Cortex of kidney (tissue), 1 donor: ENCODE results near the gene SH3RF3.

Experiments used
- DNase-seq: peaks from one replicate; lab custom pipeline; 2025; lab: John Stamatoyannopoulos, UW

The SH3RF3 gene

GRCh38 chr2:109260886-109261700 is 132.1 kb downstream of the SH3RF3 start:
- DNase-seq = no peak

- DNase-seq = no peak
Observed at GRCh38 chr2:109261906-109262631, 133.1 kb downstream of the SH3RF3 start.

DNA sequence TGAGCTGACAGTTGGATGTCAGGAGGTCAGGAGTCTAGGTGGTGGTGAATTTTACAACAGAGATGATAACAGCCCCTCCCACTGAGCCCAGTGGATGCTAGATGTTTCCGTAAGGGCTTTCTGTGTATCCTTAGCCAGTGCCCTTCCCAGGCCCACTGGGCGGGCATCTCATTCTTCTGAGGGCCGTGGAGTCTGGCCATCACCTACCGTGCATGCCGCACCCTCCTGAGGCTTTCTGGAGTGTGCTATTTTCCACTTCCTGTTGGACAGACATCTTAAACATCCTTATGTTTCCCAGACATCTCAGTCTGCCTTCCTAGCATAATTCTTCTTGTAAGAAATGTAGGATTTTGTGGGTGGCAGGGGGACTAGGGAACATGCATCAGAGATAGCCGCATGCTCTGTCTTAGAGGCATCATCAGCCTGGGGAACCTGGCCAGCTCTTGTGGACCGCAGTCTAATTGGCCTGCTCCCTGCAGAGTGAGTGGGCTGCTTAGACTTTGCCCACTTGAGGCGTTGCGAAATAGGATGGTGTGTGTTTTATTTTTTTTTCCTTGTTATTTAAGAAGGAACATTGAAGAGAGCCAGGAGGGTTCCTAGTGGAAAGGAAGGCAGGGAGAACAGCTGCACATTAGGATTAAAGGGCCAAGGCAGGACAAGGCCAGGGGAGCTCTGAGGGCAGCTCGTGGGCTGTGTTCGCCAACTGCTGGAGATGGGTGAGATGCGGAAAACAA is 135.8 kb downstream of the SH3RF3 start:
- no peak for DNase-seq

DNA sequence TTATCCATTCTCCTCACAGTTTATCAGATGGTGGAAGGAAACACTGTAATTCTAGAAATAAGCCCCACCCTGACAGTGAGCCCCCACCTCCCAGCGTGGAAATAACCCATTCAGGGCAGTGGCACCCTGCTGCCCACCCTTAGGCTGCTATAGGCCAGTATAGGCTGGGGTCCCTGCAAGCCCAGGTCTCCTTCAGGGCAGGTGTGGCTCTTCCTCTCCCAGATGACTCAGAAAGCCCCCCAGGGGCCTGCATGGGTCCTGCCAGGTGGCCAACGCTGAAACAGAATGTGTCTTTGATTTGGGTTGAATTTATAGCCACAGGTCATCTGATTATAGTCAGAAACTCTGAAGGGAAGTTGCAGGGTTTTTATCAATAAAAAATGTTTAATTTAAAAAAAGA is 136.4 kb downstream of the SH3RF3 start:
- no peak for DNase-seq

DNA sequence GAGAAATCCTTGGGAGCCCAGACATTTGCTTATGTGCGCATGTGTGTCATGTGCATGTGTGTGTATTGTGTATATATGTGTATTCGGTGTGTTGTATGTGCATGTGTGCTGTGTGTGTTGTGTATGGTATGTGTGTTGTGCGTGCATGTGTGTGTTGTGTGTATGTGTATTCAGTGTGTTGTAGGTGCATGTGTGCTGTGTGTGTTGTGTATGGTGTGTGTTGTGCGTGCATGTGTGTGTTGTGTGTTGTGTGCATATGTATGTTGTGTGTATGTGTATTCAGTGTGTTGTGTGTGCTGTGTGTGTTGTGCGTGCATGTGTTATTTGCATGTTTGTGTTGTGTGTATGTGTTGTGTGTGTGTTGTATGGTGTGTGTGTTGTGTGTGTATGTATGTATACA is 136.9 kb downstream of the SH3RF3 start:
- DNase-seq = no peak

DNA sequence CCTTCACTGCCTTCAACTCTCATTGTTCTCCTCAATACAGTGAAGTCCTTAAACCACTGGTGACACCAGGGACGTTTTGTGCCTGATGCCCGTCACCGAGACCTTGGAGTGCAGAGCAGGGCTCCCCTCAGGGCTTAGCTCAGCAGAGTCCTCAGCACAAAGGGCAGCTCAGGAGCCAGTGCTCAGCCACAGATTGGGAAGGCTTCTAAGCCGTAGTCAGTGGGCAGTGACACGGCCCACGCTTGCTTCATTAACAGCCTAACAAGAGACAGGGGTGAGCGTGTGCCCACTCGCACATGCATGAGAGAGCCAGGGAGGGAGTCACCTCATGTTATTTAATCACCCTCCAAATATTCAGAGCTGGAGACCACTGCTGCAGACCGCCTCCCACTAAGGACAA is 137.5 kb downstream of the SH3RF3 start:
- no peak for DNase-seq

GRCh38 chr2:109266998-109267854 is 138.2 kb downstream of the SH3RF3 start:
- DNase-seq = no peak

DNA sequence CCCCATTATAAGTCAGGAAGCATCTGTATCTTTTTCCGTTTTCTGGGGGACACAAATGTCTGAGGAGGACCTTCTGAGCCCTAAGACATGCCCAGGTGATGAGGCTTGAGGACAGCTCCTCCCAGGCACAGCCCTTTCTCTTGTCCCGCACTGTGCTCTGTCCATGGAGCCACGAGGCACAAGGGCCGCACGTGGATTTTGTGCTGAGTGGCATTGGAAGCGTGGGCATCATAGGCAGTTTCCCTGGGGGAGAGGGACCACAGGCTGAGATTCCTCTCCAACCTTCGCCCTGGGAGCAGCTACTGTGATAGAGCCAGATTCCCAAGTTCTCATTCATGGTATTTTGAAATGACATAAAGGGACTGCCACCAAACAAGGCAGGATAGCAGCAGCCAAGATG is 139.9 kb downstream of the SH3RF3 start:
- no peak for DNase-seq

DNA sequence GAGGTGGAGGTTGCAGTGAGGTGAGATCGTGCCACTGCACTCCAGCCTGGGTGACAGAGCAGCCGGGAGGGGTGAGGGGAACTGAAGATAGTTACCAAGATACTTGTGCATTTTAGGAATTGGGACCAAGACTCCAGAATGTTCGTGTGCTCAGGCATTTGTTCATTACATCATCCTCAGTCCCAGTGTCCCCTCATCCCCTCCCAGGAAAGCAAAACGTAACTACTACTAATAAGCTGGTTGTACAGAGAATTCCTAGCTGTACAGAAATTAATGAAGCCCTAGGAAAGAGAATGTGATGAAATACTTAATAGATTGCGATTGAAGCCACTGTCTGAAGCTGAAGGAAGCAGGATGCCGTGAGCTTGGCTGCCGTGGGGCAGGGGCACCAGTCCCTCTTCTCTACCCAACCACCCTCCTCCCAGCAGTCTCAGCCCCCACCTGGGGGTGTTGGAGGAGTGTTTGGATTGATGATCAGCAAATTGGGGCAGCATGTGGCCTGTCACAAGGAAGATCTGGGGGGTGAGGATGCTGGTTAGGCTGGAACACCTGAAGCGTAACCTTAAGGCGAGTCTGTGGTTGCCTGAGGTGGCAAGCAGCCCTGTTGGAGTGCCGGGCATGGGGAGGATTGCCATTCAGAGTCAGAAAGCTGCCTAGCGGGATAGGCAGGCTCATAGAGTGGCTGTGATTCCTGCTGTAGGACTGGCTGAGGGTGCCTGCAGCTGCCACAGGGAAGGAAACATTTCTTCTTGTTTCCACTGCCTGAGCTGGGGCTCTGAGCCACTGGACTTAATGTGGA is 140.9 kb downstream of the SH3RF3 start:
- no peak for DNase-seq

GRCh38 chr2:109270505-109271312 is 141.7 kb downstream of the SH3RF3 start:
- DNase-seq = no peak

DNA sequence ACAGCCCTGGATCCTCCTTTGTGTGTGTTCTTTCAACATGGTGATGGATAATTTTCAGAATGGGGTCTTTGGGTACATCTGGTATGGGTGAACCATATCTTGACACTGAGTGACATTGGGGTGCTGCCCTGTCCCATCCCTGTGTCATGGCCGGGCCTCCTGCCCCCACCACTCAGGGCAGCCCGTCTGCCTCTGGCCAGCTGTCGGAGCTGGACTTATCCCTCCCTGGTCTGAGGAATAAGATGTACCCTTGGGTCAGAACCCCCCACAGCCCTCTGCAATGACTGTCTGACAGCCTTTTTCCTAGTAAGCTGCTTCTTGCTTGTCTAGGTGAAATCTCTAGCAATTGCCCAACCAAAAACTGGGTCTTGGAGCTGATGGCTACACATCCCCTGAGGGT is 142.9 kb downstream of the SH3RF3 start:
- no peak for DNase-seq

GRCh38 chr2:109272461-109272860 is 143.5 kb downstream of the SH3RF3 start:
- no peak for DNase-seq

- no peak for DNase-seq
Observed at GRCh38 chr2:109275120-109276012, 146.4 kb downstream of the SH3RF3 start.

DNA sequence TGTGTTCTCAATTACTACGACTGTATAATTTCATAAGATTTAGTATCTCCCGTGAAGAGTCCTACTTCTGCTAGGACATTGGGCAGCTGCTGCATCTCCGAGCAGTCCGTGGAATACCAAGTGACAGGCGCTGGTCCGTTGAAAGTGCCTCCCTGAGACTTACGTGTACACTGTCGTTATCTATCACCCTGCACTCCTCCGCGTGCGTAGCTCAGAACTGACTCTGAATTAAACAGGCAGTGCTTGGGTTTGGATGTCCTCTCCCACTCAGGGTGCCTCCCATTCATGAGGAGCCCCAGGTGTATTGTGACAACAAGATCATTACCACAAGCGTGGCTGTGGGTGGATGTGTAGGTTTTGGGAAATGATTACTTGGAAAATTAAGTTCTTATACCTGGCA is 148.4 kb downstream of the SH3RF3 start:
- DNase-seq = no peak

- DNase-seq = no peak
Observed at GRCh38 chr2:109279243-109279860, 150.3 kb downstream of the SH3RF3 start.

- no peak for DNase-seq
Observed at GRCh38 chr2:109280804-109281203, 151.8 kb downstream of the SH3RF3 start.

DNA sequence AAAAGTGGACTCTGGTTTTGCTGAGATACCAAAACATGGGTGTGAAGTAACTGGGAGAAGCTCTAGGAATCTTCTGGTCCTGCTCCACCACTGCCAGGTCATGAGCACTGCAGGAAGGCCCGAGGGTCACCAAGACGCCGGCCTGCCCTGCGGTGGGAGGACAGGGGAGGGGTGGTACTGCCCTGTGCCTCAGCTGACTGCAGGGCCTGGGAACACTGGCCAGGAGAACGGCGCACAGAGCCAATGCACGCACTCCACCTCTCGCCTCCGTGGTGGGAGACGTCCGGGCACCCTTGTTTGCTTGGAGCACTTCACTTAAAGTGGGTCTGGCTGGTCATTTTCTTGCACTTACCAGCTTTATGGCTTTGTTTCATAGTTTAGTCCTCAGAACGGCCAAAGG is 153.4 kb downstream of the SH3RF3 start:
- DNase-seq = no peak

DNA sequence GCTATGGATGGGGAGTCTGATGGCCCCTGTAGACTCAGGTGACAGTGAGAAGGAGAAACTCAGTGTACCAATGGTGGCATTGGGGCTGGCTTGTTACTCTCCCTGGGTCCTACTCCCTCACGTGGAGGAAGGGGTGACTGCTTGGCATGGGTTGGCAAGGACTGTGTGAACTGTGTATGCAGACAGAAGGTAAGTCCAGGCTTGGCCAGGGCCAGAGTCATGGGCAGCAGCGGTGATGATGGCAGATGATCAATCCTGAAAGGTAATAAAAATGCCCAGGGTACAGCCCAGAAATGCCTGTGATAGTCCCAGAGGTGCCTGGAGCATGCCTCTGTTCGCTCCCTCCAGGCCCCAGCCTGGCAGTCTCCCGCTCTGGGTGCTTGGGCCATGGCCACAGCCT is 153.9 kb downstream of the SH3RF3 start:
- no peak for DNase-seq

DNA sequence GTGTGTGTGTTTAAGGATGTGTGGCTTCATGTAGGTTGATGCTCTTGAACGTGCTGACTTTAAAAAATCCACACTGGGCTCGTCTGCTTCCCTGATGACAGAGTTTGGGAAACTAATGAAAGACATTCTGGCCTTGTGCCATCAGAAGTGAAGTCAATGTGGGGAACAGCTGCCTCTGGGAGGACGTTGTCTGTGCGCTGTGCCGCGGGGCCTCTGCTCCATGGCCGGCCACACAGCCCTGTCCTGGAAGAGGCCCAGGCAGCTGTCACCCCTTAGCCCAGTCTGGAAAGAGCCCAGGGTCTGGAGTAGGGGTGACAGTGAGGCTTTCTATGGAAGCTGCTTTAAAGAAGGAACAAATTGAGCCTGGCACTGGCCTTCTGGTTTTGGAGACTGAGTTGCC is 155.8 kb downstream of the SH3RF3 start:
- no peak for DNase-seq
